ENCODE measurements around the gene PPP2R5C.

Gene PPP2R5C

DNA sequence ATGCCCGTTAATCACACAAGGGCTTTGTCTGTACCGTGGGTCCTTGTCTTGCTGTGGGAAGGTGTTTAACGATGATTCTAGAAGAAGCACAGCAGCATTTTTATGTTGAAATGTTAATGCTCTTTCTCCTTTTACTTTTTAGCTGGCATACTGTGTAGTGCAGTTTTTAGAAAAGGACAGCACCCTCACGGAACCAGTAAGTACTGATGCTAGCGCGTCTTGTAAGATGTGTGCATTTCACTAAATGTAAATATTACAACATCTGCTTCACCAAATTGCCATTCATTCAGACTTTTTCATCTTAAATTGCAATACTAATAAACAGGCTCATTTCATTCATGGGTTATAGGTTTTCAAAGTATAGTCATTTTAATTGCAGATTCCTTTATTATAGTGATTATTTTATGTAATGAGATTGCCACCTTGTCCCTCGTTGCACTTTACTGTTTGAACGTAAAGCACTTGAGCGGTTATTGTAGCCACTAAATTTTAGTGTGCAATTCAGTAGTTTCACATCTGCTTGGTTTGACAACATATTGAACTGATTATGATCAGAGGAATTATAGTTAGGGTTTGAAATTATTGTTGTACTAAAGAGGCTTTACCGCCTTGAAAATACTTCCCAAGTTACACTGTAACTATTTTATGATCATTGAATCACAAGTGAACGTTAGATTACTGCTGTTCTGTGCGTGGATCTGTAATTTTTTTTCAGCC, 133.0 kb downstream of the PPP2R5C start:
- DNase-seq, result no peak

DNA sequence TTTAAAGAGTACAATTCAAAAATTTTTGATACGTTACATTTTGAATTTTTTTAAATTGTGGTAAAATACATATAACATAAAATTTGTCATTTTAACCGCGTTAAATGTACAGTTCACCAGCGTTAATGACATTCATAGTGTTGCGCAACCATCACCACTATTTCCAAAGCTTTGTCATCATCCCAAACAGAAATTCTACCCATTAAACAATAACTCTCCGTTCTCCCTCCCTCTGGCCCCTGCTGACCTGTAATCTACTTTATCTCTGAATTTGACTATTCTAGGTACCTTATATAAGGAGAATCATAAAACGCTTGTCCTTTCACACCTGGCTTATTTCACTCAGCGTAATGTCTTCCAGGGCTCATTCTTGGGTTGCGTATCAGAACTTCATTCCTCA, 133.7 kb downstream of the PPP2R5C start:
- DNase-seq, result no peak

DNA sequence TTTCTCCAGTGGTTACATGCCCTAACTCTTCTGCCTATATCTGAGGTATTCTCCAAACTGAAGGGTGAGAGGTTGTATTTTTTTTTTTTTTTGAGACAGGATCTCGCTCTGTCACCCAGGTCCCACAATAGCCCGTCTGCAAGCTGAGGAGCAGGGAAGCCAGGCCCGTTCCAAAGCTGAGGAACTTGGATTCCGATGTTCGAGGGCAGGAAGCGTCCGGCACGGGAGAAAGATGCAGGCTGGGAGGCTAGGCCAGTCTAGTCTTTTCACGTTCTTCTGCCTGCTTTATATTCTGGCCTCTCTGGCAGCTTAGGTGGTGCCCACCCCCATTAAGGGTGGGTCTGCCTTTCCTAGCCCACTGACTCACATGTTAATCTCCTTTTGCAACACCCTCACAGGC, 135.8 kb downstream of the PPP2R5C start:
- no peak for DNase-seq

DNA sequence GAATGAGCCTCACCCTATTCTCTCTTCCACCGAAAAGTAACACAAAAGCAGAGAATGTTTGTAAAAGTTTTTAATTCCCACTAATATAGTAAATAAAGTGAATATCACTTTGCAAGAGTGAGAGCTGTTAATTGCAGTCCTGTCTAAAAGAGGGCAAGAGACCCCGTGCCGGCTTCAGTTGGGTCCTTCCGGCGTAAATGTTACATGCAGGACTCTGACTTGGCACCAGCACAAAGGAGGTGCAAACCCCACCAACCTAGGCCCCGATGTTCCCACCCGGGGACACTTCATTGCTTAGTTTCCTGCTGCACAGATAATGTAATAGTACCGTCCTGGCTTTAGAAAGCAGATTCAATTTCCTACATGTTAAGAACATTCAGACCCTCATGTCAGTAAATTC, 136.9 kb downstream of the PPP2R5C start:
- DNase-seq, result no peak

DNA sequence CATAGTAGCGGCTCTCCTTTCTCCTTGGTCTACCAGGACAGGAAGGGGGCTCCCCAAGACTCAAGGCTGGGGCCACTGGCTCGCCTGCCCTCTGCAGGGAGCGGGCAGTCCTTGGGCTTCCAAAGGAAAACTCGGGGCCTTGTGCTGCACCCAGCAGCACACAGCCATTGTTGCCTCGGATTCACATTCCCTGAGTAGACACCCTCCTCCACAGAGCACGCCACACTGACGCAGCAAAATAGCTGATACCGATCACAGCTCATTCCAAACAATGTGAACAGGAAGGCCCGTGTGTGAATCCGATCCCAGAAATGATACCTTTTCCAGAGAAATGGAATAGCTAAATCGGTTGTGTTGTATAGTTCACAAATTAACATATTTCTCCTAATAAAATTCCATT, 137.8 kb downstream of the PPP2R5C start:
- no peak for DNase-seq

DNA sequence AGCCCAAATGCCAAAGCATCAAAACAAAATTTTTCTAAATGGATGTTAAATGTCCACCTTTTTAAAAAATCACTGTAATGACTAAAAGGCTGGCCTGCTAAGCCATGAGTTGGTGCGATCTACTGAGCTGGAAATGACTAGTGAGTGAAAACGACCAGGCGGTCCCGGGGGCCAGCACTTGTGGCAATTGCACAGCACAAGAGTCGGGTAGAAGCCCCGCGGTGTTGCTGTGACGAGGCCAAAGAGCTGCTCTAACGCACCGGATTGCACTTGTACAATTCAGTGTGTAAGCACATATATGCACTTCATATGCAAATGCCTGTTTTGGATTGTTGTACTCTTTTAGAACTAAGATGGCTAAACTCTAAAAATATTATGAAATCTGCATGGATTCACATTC, 138.7 kb downstream of the PPP2R5C start:
- no peak for DNase-seq

DNA sequence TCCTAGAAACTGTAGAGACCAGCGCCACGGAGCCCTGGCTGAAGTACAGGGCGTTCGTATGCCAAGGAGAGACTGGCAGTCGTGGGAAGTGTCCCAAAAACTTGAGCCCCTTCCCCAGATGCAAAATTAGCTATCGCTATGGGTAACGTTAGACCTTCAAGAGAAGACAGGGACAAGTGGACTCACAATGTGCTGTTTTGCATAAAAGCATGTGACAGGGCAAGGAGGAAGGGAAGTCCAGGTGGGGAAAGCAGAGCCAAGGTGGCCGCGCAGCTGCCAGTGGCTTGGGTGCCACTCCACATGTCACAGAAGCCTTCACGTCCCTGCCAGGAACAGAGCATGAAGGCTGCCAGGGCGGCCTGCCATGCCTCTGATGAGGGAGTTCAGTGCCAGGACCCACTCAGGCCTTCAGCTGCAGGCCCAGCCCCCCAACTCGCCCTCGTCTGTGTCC, 141.6 kb downstream of the PPP2R5C start:
- DNase-seq, result no peak

DNA sequence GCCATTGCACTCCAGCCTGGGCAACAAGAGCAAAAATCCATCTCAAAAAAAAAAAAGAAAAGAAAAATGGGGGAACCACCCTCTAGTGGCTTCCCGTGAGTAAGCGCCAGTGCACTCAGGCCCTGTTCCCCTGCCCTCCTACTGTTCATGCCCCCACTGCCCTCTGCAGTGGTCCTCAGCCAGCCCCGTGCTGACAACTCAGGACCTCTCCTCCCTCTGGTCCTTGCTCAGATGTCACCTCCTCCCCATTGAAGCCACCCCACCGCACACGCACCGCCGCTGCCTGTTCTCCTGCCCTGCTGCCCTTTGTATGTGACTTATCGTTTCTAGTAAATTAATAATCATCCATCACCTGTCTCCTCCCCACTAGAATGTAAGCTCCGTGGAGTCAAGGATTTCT, 144.1 kb downstream of the PPP2R5C start:
- DNase-seq, result no peak

DNA sequence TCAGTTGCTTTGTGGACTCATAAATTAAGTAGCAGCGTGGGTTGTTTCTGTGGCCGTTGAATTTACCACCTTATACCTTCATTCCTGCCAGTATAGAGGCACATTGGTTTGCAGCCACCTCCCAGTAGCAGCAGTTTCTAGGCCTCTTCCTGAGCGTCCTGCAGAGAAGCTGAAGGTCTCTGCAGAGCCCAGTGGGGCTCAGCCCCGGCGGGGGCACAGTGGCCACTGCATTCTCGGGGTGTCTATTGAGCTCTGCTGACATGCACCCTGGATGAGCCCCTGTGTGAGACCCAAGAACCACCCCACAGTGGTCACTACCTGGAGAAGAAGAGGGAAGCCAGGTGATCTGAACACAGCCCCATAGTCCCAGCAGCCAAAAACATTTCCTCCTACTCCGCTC, 145.1 kb downstream of the PPP2R5C start:
- no peak for DNase-seq

DNA sequence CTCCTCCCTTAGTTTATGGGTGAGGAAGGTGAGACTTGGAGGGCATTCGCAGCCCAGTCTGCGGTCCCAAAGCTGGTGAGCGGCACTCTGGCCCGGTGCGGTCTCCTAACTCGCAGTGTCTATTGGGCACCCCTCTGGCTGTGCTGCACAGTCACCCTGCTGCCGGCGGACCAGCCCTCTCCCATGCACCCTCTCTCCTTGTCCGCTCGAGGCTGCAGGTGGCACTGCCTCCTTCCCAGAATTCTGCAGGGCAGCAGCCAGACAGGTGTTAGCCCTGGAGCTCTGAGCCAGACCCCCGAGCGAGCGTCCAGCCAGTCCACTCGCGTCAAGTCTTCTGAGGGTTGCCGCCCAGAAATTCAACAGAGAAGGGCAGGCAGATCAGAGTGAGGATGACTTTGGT, 146.1 kb downstream of the PPP2R5C start:
- no peak for DNase-seq

DNA sequence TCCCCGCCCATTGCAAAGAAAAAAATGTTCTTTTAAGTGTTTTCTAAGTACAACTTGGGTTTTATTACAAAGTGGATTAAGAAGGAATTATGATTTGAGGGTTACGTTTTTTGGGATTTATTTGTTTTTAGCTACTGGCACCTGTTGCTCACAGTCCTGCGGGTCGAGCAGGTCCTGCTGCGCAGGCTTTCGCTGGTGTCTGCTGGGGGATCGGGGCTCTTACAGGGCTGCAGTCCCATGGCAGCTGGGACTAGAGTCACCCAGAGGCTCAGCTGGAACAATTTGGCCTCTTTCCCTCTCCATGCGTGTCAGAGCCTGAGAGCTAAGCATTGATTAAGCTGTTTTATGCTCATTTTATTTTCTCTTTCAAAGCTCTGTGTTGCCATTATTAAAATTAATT, 147.3 kb downstream of the PPP2R5C start:
- DNase-seq, result no peak

DNA sequence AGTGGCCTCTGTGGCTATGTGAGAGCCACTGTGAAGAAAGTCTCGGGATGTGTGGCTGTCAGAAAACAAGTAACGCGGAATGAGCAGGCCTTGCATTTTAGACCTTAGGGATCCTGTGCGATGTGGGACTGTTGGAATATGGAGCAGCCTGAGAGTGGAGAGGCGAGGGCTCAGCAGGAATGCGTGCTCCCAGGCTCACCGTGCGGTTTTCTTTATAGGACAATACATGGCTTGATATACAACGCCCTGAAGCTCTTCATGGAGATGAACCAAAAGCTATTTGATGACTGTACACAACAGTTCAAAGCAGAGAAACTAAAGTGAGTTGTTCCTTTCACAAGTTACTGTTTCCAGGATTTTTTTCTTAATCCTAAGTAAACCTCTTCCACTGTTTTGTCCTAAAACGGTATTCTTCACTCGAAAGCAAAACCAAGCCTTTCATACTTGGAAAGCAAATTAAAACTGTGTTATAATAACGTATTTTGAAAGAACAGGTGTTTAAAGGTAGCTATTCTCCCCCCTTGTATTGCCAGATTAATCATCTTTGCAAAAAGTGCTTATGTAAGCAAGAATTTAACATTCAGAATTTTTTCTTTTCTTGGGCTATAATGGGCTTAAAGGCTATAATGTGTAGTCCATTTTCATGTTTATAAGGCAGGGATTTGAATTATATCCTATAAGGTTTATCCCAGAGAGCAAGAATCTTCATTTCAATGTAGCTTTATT, 148.0 kb downstream of the PPP2R5C start:
- no peak for DNase-seq

DNA sequence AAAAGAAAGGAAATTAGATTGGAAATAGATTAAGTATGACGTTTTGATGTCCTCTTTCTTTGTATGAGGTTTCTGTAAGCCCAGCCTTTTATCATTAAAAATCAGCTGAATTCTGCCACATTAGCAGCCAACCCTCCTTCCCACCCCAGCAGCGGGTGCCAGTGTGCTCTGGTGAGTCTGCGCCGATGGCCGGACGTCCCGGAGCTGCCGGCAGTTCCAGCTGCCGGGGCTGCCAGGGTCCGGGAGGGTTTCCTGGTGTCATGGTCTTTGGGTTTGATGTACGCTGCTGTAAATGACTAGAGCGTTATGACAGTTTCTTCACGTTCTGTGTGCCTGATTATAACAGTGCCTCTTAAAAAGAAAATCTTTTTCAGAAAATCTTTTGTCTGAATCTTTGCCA, 151.3 kb downstream of the PPP2R5C start:
- DNase-seq, result no peak

DNA sequence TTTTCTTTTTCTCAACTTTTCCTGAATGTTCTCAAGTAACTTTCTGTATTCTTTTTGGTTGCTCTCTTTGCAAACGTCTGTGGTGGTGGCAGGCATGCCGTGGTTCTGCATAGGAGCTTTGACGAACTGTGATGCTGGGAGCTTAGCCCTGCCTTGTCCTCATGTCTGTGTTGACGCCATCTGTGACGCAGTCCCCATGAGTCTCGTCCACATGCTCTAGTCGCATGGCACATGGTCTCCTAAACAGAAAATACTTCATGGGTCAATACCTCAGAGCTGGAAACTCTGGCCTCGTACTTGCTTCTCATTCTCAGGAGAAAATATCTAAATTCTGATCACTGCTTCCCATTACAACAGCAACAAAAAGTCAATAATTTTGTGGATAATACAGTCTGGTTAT, 152.6 kb downstream of the PPP2R5C start:
- DNase-seq, result no peak

DNA sequence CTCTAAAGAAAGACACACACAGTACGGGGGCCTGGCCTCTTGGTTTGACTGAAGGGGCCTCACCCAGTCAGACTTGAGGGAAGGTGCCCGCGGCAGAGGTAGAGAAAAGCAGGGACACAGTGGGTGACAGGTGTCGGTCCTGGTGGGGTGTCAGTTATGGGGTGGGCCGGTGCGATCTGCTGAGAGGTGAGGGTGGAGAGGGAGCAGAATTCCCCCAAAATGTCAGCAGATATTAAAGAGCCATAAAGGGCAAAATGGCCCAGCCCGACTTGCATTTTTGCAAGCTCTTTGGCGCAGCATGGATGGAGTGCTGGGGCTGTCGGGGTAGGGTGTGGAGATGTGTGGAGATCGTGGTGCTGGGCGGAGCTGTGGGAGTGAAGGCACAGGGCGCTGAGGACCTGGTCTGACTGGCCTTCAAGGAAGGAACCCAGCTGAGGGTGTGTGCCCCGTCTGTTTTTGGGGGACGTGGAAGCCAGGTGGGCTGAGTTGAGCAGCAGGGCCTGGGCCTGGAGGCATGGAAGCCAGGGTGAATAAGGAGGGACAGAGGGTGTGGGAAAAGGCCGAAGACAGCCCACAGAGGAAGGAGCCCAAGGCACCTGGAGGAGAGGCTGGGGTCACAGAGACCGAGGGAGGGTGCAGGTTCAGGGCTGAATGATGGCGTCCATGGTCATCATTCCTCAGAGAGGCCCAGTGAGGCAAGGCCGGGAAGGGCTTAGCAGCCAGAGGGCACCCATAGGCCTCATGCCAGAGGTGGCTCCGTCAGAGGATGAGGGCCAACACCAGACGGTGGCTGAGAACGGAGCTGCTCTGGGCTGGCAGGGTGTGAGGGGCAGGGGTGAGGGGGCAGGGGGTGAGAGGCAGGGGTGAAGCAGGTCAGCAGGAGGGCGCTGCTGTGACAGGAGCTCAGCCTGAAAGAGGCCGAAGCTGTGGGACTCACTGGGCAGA, 154.6 kb downstream of the PPP2R5C start:
- no peak for DNase-seq

DNA sequence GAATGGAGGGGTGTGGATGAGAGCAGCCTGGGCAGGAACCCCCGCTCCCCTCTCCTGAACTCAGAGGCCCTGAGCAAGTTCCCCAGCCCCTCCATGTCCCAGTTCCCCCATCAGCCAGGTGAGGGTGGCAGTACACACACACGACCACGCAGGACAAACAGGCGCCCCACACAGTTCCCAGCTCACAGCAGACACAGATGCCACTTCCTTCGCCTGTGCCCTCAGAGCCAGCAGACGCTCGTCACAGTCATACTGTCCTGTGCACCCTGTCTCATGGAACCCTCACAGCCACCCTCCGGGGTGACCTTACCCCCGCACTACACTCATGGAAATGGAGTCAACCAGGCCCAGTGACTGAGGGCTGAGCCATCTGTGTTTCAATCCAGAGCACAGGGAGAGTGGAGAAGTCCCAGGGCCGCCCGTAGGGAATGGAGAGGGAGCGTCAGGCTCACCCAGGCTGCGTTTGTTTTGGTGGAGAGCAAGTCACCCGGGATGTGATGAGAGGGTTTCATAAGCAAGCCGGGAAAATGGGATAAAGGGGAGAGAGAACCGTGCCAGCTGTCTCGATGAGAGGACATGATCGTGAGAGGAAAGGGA, 155.4 kb downstream of the PPP2R5C start:
- no peak for DNase-seq

DNA sequence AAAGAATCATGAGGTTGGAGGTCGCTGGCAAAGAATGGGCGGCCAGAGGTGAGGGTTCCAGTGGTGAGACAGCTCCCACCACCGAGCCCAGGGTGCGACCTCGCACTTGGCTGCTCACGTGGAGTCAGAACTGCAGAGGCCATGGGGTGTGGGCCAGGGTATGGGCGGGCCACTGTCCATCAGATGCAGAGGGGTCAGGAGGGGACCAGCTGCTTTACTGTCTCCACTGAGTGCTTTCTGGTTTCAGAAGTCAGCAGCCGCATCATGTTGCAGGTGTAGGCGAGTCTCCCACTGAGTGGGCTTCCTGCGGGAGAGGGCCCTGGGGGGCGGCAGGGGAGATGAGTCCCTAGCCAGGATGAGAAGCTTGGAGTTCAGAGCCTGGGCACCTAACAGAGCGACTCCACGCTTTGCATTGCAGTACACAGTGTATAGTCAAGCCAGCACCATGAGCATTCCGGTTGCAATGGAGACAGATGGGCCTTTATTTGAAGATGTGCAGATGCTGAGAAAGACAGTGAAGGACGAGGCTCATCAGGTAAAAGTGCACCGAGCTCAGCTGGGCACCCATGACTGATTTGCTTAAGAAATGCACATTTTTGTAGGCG, 156.0 kb downstream of the PPP2R5C start:
- DNase-seq, result no peak

DNA sequence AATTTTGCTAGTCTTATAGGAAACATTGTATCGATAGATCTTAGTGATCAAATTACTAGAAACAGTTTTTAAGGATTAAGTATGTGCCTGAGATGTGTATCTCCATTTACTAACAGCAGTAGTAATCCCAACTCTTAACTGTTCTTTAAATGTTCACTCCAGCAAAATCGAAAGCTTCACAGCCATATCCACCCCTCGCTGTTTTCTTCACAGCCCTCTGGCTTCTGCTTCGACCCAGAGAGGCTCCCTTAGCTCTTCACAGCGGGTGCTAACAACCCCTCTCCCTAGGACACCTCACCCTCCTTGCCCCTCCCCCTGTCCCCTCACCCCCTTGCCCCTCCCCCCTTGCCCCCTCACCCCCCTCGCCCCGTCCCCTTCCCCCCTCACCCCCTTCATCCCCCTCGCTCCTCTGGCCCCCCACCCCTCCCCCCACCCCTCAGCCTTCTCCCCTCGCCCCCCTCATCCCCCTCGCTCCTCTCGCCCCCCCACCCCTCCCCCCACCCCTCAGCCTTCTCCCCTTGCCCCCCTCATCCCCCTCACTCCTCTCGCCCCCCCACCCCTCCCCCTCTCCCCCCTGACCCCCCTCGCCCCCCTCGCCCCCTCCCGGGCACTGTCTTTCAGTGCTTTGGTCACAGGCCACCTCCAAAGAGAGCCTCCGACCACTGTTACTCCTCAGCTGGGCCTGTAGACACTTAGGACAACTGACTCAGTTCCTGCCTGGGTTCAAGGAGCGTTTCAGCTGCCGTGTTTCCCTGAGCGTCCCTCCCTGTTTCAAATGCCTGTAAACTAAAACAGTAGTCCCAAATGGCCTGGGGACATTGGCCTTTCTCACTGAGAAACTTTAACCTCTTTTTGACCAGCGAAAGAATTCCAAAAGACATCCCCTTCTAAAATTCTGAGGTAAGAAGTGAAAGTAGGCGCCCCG, 156.8 kb downstream of the PPP2R5C start:
- no peak for DNase-seq

DNA sequence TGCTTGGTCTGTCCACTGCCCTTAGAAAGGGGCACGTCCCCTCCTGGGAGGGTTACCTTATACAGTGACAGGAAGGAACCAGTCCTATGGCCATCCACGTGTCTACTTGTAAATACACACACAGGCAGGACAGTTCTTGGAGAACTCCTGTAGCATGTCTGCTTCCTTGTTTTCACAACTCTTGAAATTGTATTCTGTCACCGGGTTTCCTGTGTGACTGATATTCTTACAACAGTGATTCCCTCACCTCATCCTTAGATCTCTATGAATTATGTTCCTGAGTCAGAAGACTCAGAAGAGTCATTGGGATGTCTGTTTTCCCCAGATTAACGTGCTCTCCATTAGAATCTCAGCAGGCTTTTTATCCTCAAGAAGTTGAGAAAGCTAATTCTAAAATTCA, 158.8 kb downstream of the PPP2R5C start:
- no peak for DNase-seq

DNA sequence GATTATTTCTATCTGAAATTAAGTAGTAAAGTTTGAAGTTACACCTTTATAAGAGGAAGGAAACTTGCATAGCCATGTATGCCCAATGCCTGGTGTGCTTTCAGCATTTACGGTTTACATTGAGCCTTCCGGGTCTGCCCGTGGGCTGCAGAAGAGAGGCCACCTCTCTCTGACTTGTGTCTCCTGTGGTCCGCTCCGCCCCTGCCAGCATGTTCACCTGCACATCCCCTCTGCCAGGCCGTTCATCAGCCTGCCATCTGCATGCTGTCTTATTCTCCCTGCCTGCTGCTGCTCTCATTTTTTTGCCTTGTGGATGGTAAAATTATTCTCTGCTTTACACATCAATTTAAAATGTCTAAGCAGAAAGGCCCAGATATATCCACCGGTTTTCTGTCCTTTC, 161.4 kb downstream of the PPP2R5C start:
- DNase-seq, result no peak

DNA sequence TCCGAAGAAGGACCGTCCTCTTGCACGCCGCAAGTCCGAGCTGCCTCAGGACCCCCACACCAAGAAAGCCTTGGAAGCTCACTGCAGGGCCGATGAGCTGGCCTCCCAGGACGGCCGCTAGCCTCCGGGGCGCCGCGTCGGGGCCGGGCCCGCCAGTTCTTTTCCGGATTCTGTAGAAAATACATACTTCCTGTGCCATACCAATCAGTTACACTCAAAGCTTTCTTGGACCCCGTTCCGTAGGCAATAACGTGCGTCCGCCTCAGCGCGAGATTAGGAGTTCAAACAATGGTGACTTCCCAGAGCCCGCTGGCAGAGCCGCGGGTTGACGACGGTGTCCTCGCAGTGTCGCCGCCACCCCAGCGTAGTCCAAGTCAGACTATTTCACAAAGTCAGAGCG, 163.6 kb downstream of the PPP2R5C start:
- no peak for DNase-seq

DNA sequence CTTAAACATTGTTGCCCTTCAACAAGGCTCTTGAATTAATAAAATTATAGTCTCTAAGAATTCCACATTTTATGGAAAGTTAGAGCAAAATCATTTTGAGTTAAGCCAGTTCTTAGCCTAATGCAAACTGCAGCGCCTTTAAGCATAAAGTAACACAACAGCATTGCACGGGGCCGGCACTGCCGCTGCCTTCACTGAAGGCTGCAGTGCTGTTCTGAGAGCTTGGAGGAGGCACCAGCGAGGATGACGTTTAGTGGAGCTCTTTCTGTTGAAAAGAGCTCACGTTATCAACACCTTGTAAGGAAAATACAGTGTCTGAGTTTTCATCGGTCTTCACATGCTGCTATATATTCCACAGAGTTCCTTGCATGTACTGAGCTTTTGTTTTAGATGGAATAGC, 164.6 kb downstream of the PPP2R5C start:
- DNase-seq, result no peak

Data from activated CD4-positive, alpha-beta T cell treated with anti-CD3 and anti-CD28 coated beads for 1 hour (primary cell).